GM18909 (cell line): ENCODE measurements around the gene HNRNPA3.
"Not testable (repeated sequence)": the region's sequence is repeated elsewhere in the genome, so short reads cannot be mapped to it uniquely, and the experiment has no call there.

Experiments used
- ATAC-seq: cut with Tn5 transposase; IDR thresholded peaks from one replicate; pipeline ENCODE4 v1.9.1; 2021; ENCODE audit warnings: mild to moderate bottlenecking; ENCODE audit not compliant: unreplicated experiment, poor library complexity

HNRNPA3 gene

GRCh38 chr2:177212106-177212890 is at the start of gene HNRNPA3:
Gene HNRNPA3, plus strand, starts transcription at chr2:177212794. Its CDS starts 6 bp downstream, at chr2:177212800.
- ATAC-seq = peak; percentile 93

GRCh38 chr2:177164131-177164530 is 48.5 kb upstream of the HNRNPA3 start:
- no peak for ATAC-seq

- peak; percentile 67 for ATAC-seq
These were observed 48.0 kb upstream of the HNRNPA3 start for GRCh38 chr2:177164584-177165052.

- ATAC-seq = no peak
These were observed 47.5 kb upstream of the HNRNPA3 start for GRCh38 chr2:177165061-177165583.

- ATAC-seq = peak; percentile 61
These were observed 46.6 kb upstream of the HNRNPA3 start for GRCh38 chr2:177165721-177166711.

- peak; percentile 70 for ATAC-seq
These were observed 42.6 kb upstream of the HNRNPA3 start for GRCh38 chr2:177169810-177170514.

GRCh38 chr2:177171418-177171865 is 41.2 kb upstream of the HNRNPA3 start:
- no peak for ATAC-seq

- no peak for ATAC-seq
These were observed 40.3 kb upstream of the HNRNPA3 start for GRCh38 chr2:177172034-177172880.

- no peak for ATAC-seq
These were observed 38.1 kb upstream of the HNRNPA3 start for GRCh38 chr2:177174486-177174885.

- no peak for ATAC-seq
These were observed 36.5 kb upstream of the HNRNPA3 start for GRCh38 chr2:177175917-177176668.

GRCh38 chr2:177178797-177179196 is 33.8 kb upstream of the HNRNPA3 start:
- ATAC-seq = no peak

GRCh38 chr2:177179227-177179626 is 33.4 kb upstream of the HNRNPA3 start:
- ATAC-seq = no peak

- not testable (repeated sequence) for ATAC-seq
These were observed 32.9 kb upstream of the HNRNPA3 start for GRCh38 chr2:177179671-177180070.

- ATAC-seq = no peak
These were observed 32.2 kb upstream of the HNRNPA3 start for GRCh38 chr2:177180269-177181000.

- ATAC-seq = no peak
These were observed 28.7 kb upstream of the HNRNPA3 start for GRCh38 chr2:177183860-177184259.

GRCh38 chr2:177184606-177185005 is 28.0 kb upstream of the HNRNPA3 start:
- no peak for ATAC-seq

GRCh38 chr2:177186038-177186437 is 26.6 kb upstream of the HNRNPA3 start:
- not testable (repeated sequence) for ATAC-seq
